HG03196 (cell line): ENCODE data around the gene CDYL2.
"Not testable (repeated sequence)": the region's sequence is repeated elsewhere in the genome, so short reads cannot be mapped to it uniquely, and the experiment has no call there.

Experiments used
- ATAC-seq: cut with Tn5 transposase; IDR thresholded peaks from one replicate; pipeline ENCODE4 v1.9.1; 2021; ENCODE audit not compliant: unreplicated experiment

Gene CDYL2

DNA sequence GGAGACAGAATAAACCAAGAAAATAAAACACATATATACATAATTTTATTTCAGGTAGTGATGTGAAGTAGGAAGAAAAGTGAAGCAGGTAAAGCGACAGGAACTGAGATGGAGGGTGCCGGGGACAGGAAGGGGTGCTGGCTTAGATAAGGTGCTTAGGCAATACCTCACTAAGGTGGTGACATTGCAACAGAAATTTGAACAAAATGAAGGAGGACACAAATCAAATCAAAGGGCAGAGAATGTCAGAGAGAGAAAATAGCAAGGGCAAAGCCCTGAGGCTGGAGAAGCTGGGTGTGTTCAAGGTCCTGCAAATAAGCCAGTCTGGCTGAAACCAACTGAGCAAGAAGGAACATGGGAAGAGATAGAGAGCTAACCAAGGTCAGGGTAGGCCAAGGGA lies 5.0 kb upstream of the CDYL2 start:
- no peak for ATAC-seq

DNA sequence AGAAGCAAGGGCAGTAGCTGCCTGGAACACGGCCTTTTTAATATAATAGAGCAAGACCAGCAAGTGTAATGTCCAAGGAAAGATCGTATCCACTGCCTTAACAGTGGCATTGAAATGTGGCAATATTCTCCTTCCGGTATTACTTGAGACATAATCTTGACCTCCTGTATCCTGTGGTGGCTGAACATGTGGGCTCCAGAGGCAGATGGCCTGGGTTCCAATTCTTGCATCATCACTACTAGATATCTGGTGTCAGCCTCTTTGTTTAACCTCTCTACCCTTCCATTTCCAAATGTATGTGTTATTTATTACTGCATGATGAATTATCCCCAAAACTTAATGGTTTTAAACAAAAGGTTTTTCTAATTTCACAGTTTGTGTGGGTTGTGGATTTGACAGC lies 3.5 kb upstream of the CDYL2 start:
- no peak for ATAC-seq

- no peak for ATAC-seq
Measured at GRCh38 chr16:80806927-80807340, 2.5 kb upstream of the CDYL2 start.

GRCh38 chr16:80806289-80806688 lies 1.9 kb upstream of the CDYL2 start:
- no peak for ATAC-seq

DNA sequence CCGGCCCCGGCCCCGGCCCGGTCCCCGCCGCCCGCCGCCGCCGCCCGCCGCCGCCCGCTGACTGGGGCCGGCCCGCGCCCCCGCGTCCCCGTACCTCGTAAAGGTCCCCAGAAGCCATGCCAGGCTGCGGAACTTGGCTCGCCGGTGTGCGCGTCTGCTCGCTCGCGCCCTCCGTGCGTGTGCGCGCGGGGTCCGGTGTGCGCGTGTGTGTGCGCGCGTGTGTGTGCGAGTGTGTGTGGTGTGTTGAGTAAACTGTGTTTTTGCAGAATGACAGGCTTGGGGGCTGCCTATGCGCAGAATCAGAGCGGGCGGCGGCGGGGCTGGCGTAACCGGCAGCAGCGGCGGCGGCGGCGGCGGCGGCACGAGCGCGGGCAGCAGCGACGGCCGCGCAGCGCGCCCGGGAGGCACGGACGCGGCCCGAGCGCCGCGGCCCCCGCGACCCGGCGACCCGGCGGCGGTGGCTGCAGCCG lies 307 bp downstream of the CDYL2 start:
- ATAC-seq: peak; percentile 19

- ATAC-seq: no peak
Measured at GRCh38 chr16:80803339-80804055, 901 bp downstream of the CDYL2 start.

DNA sequence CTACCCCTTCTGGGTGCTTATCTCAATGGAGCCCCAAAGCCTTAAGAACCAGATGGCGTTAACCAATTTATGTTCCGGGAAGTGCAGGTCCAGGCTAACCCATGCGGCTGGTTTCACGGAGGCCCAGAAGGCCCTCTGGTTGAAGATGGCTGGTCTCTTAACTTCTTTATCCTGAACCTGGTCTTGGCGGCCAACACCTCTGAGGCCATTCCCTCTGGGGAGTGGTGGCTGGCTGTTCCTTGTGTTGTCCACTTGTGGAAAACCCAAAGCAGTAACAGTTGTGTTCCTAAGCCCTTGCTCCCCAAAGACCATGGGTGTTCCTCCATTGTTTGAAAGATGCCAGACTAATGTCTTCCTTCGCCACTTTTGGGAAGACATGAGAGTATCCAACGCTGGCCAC lies 1.5 kb downstream of the CDYL2 start:
- no peak for ATAC-seq

GRCh38 chr16:80802138-80802537 lies 2.3 kb downstream of the CDYL2 start:
- no peak for ATAC-seq

DNA sequence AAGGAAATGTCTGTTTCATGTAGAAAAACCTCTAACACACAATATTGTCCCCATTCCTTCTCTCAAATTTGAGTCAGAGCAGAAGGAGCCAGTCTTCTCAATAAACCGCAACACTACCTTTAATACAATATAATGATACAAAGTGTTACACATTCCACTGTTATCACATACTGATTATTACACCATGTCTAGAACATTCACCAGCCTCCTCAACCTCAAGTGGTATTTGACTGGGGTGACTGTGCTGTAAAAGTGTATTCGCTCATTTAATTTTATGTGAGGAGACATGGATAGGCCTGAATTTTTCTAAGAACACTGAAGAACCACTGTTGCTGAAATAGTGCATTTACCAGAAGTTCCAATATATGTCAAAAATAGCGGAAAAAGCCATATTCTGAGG lies 10.3 kb downstream of the CDYL2 start:
- no peak for ATAC-seq

DNA sequence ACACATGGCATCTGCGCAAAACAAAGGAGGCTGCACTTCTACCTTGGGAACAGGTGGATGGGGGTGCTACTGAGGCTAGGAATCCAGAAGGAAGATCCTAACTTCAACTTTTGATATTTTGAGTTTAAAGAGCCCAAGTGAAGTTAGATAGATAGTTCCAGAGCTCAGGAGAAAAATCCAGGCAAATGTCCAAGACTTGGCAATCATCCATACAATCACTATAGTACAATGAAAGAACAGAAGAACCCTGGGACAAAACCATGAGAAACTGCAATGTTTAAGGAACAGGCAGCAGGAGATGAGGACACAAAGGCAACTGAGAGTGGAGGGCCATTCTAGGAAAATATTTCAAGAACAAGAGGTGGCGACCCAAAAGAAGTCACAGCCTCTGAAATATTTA lies 12.4 kb downstream of the CDYL2 start:
- no peak for ATAC-seq

GRCh38 chr16:80791411-80791810 lies 13.0 kb downstream of the CDYL2 start:
- ATAC-seq: no peak

DNA sequence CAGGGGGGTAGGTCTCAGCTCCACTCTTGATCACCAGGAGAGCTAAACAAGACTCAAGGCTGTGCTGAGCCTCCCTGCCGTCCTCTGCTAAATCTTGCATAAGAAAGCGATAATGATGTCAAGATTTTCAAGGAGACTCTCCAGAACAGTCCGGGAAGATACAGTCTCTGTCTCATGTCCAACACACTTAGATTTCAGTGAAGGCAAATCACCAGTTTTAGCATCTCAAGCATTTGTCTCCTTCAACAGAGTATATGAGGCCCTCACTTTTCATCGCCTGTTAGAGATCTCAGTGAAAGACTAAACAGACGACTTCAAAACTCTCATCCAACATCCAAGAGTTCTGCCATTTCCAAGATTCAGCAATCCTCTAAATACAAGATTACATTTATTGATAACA lies 13.6 kb downstream of the CDYL2 start:
- no peak for ATAC-seq

DNA sequence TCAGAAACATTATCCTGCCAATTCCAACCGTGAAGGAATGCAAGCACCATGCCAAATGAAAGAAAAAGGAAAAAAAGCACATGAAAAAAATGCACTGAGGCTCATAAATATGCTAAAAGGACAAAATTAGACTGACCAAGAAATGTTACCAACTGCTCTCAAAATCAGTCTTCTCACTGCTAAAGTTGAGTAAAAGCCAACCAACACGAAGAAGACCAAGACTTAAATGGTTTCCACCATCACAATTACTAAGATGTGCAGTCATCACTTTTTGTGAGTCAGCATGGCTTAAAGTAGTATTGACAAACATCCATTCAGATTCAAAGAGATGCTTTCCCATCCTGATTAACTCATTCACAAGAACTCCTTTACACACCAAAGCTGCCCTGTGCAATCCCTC lies 16.4 kb downstream of the CDYL2 start:
- ATAC-seq: no peak

DNA sequence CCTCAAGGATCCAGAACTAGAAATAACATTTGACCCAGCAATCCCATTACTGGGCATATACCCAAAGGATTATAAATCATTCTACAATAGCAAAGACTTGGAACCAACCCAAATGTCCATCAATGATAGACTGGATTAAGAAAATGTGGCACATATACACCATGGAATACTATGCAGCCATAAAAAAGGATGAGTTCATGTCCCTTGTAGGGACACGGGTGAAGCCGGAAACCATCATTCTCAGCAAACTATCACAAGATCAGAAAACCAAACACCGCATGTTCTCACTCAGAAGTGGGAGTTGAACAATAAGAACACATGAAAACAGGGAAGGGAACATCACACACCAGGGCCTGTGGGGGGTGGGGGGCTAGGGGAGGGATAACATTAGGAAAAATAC lies 17.8 kb downstream of the CDYL2 start:
- ATAC-seq: not testable (repeated sequence)

GRCh38 chr16:80784951-80785350 lies 19.4 kb downstream of the CDYL2 start:
- ATAC-seq: no peak

GRCh38 chr16:80778703-80779102 lies 25.7 kb downstream of the CDYL2 start:
- no peak for ATAC-seq

DNA sequence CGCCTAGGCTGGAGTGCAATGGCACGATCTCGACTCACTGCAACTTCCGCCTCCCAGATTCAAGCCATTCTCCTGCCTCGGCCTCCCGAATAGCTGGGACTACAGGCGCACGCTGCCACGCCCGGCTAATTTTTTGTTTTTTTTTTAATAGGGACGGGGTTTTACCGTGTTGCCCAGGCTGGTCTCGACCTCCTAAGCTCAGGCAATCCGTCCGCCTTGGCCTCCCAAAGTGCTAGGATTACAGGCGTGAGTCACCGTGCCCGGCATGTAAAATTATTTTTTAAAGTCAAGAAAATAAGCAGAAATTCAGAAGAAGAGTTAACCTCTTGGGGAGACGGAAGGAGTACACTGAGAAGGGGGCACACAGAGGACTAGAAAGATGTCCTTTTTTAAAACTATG lies 27.5 kb downstream of the CDYL2 start:
- ATAC-seq: no peak

DNA sequence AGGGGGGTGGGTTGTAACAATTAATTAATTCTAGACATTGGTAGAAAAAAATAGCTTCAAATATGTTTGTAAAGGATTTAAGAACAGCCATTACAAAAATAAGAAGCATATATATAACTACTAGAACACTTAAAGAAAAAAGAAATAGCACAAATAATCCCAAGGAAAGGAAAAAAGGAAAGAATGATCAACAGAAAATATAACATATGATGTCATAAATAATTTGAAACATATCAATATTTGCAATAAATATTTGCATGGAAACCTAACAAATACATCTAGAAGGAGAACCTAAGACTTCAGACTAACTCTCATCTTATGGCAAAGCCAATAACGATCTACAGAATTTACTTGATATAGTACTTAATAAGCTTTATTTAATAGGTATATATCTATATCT lies 28.9 kb downstream of the CDYL2 start:
- ATAC-seq: no peak

DNA sequence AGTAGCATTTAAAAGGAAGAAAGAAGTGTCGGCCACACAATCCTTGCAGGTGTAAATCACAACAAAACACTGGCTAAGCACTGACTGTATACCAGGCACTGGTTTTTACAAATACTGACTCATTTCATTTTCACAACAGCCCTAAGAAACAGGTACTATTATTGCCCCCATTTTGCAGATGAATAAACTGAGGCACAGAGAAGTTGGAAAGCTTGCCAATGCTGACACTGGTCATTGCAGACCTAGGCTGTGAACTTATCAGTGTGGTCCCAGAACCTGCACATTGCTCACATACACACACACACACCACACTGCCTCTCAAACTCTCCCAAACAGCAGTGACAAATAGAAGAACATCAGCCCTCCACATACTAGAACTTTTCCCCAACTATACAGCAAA lies 37.6 kb downstream of the CDYL2 start:
- no peak for ATAC-seq

GRCh38 chr16:80759419-80760162 lies 44.8 kb downstream of the CDYL2 start:
- ATAC-seq: no peak

GRCh38 chr16:80754476-80754875 lies 49.9 kb downstream of the CDYL2 start:
- no peak for ATAC-seq

DNA sequence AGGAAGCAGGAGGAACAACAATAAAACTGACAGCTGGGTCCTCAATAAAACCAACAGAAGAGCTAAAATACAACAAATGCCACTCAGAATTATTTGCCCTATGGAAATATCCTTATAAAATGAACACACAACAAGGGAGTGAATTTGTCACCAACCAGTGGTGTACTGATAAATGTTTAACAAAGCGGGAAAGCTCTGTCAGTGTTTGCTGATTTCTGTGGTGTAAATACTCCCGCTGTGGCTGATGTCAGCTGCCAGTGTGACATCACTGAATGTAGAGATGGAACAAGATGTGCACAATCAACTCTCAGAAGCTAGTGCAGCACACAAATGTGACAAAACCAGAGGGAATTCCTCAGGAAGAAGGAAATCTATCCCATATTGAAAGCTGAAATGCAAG lies 51.9 kb downstream of the CDYL2 start:
- no peak for ATAC-seq

GRCh38 chr16:80751167-80751566 lies 53.2 kb downstream of the CDYL2 start:
- no peak for ATAC-seq
